ENCODE results near the gene NCAPG.
A peak's percentile ranks its signal among the peaks of the same experiment; 100 is the strongest.
"Not testable (repeated sequence)": the region's sequence is repeated elsewhere in the genome, so short reads cannot be mapped to it uniquely, and the experiment has no call there.

NCAPG gene

DNA sequence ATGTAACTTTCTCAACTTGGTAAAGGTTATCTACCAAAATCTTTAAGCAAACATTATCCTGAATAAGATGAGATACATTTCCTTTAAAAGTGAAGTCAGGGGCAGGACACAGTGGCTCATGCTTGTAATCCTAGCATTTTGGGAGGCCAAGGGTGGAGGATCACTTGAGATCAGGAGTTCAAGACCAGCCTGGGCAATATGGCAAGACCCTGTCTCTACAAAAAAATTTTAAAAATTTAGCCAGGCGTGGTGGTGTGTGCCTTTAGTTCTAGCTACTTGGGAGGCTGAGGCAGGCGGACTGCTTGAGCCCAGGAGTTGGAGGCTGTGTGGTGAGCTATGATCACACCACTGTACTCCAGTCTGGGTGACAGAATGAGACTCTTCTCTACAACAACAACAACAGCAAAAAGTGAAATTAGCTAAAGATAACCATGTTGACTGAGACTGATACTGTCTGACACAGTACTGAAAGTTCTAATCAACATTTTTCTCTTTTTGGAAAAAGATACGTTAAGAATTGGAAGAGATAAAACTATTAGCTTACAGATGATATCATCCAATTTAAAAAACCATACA, 5.1 kb upstream of the NCAPG start:
- DNase-seq: no peak

DNA sequence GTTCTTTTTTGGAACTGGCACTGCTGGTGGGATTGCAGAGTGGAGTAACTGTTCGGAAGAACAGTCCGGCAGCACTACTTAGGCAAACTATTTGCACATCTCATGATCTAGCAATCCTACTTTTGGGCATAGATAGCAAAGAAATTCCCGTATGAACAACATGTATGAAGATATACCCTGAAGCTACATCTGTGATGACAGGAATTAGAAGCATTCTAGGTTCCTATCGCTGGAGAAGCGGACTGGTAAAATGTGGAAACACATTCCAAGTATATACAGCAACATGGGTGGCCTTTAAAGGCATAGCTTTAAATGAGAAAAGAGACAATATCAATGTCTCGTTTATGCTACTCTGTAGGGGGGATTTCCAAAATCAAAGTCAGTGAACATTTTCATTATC, 3.3 kb upstream of the NCAPG start:
- DNase-seq: no peak

- peak; percentile 43 for DNase-seq
Measured at GRCh38 chr4:17809667-17810066, 1.1 kb upstream of the NCAPG start.

- peak; percentile 81 for DNase-seq
Measured at GRCh38 chr4:17811078-17811603, 362 bp downstream of the NCAPG start.

- DNase-seq: no peak
Measured at GRCh38 chr4:17812125-17812524, 1.3 kb downstream of the NCAPG start.

- no peak for DNase-seq
Measured at GRCh38 chr4:17812801-17813200, 2.0 kb downstream of the NCAPG start.

- no peak for DNase-seq
Measured at GRCh38 chr4:17814140-17814539, 3.4 kb downstream of the NCAPG start.

GRCh38 chr4:17816142-17816541, 5.4 kb downstream of the NCAPG start:
- no peak for DNase-seq

GRCh38 chr4:17817027-17817426, 6.2 kb downstream of the NCAPG start:
- DNase-seq: peak; percentile 66

DNA sequence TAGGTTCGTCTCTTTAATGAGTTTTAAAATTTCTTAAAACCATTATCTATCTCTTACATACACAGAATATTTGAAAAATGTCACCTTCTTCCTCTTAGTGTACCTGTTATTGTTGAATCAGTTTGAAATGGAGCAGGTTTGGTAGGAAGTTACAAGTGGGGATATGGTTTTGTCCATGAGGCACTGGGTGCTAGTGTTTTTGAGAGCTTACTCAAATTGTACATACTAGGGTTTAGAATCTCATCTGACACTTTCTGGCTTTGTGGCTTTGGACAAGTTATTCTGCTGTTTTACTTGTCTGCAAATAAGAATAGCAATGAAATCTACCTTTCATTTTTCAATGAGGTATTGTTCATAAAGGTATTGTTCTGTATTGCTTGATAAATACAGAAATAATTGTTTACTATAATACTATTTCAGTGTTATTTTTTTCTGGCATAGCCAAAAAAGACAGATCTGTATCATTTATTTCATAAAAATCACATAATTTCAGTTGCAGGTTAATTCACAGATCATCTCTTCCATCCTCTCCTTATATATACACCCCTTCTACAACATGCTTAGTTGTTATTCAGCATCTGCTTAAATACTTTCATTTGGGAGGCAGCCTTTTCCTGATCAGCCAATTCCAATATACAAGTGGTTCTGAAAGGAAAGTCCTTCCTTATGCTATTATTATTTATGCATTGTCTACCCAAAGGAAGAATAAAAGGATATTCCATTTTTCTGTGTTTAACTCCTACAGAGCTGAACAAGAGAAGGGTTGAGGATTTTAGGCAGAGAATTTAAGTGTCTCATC, 13.3 kb downstream of the NCAPG start:
- no peak for DNase-seq

- no peak for DNase-seq
Measured at GRCh38 chr4:17846266-17846665, 35.5 kb downstream of the NCAPG start.

DNA sequence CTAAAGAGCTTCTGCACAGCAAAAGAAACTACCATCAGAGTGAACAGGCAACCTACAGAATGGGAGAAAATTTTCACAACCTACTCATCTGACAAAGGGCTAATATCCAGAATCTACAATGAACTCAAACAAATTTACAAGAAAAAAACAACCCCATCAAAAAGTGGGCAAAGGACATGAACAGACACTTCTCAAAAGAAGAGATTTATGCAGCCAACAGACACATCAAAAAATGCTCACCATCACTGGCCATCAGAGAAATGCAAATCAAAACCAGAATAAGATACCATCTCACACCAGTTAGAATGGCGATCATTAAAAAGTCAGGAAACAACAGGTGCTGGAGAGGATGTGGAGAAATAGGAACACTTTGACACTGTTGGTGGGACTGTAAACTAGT, 39.5 kb downstream of the NCAPG start:
- not testable (repeated sequence) for DNase-seq

- DNase-seq: no peak
Measured at GRCh38 chr4:17851959-17852358, 41.2 kb downstream of the NCAPG start.

GRCh38 chr4:17854036-17854435, 43.3 kb downstream of the NCAPG start:
- DNase-seq: no peak

DNA sequence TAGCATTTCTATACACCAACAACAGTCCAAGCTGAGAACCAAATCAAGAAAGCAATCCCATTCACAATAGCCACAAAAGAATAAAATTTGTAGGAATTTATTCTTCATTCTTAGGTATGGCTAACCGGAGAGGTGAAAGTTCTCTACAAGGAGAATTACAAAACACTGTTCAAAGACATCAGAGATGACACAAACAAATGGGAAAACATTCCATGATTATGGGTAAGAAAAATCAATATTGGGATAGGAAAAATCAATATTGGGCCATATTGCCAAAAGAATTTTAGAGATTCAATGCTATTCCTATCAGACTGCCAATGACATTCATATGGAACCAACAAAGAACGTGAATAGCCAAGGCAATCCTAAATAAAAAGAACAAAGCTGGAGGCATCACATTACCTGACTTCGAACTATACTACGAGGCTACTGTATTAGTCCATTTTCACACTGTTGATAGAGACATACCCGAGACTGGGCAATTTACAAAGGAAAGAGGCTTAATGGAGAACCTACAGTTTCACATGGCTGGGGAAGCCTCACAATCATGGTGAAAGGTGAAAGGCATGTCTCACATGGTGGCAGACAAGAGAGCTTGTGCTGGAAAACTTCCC, 49.1 kb downstream of the NCAPG start:
- no peak for DNase-seq

DNA sequence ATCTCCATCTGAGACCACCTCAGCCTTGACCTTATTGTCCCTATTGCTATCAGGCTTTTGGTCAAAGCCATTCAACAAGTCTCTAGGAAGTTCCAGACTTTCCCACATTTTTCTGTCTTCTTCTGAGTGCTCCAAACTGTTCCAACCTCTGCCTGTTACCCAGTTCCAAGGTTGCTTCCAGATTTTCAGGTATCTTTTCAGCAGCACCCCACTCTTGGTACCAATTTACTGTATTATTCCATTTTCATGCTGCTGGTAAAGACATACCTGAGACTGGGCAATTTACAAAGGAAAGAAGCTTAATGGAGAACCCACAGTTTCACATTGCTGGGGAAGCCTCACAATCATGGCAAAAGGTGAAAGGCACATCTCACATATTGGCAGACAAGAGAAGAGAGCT, 51.1 kb downstream of the NCAPG start:
- not testable (repeated sequence) for DNase-seq

GRCh38 chr4:17865866-17866363, 55.1 kb downstream of the NCAPG start:
- DNase-seq: no peak

DNA sequence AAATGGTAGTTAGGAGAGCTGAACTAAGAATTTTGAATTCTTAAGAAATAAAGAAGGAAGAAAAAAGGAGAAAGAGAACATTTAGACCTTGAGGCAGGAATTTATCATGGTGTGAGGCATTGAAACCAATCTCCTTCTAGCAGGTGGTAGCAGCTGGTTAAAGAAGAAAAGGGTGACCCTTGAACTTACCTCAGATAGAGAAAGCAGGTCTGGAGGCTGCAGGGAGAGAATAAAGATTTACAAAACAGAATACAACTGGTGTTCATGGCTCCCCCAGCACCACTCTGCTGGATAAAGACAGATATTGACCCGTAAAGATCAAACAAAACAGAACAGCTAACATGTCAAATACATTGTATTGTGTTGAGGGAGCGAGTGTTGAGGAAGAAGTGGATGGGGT, 56.0 kb downstream of the NCAPG start:
- no peak for DNase-seq

DNA sequence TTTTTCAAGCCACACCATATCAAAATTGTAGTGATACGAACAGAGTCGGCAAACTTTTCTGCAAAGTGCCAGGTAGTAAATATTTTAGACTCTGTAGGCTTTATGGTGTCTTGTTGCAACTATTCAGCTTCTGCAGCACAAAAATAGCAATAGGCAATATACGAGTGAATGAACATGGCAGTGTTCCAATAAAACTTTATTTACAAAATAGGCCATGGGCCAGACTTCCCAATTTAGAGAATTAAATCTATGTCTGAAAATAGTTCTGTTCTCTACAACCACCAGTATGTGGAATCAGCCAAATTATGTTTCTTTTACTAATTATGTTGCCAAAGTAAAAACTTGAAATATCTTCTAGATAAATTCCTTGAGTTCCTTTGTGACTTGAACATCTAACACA, 56.5 kb downstream of the NCAPG start:
- no peak for DNase-seq

DNA sequence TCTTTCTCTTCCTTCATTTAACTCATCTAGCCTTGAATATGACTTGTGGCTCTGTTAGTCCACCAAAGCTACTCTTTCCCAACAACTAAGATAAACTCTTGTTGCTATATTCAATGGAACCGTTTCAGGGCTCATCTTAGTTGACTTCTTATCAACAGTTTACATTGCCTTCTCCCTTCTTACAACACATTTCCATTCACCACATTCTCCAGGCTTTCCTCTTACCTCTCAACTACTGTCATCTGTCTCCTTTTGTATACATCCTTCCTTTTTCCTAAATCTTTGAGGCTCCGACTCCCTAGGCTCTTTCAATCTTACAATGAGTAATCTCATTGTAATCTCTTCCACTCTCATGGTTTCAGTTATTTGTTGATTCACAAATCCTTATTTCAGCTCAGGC, 58.5 kb downstream of the NCAPG start:
- DNase-seq: no peak

DNA sequence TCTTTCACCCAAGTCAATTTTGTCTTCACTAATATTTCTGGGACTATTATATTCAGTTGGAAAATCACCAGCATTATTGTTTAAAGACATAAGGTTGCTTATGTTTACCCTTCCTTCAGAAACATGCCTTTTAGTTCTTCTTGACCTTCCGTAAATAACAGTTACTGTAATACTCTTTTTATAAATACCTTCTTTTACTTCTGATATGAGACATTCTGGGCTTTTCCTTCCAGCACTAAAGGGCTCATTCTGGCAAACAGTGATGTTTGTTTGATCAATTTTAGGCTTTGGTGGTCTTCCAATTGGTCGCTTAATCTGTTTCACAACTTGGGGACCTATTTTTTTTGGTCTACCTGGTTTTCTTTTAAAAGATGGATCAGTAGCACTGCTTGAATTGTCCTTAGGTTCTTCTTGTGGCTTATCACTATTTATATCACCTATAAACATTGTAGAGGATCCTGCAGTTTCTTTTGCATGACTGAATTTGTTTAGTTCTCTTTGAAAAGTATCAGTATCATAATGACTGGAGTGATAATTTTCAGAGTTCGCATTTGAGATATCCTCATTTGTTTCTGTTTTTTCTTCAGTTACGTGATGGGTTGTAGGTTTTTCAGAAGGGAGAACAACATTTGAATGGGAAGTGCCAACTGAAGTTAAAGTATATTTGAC, 64.8 kb downstream of the NCAPG start:
- DNase-seq: no peak

DNA sequence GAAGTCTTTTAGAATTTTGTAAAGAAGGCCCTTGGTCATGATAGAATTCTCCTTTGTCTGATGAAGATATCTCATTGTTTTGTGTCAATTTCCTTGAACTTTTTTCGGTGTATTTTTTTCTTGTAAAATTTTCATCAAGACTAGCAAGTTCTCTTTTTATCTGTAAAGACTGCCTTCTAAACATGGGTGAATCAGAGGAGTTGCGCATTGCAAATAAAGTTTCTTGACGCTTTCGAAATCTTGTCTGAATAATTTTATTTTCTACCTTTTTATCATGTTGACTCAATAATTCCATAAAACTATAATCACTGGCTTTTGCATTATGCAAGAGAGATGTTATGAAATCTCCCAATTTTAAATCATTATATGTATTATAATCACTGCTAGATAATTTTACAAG, 66.2 kb downstream of the NCAPG start:
- DNase-seq: no peak

- DNase-seq: no peak
Measured at GRCh38 chr4:17877661-17878060, 66.9 kb downstream of the NCAPG start.

All from DMS53 (cell line).